ENCODE results near the gene EEF2KMT.
"Not testable (repeated sequence)": the region's sequence is repeated elsewhere in the genome, so short reads cannot be mapped to it uniquely, and the experiment has no call there.

The EEF2KMT gene

GRCh38 chr16:5097470-5098220 lies at the start of gene EEF2KMT:
TSS of gene EEF2KMT (minus strand) at chr16:5097795. CDS start at chr16:5097739, 56 bp downstream.
- peak; percentile 96 for DNase-seq

- DNase-seq = not testable (repeated sequence)
Observed at GRCh38 chr16:5144621-5144956, 47.0 kb upstream of the EEF2KMT start.

GRCh38 chr16:5143761-5144620 lies 46.4 kb upstream of the EEF2KMT start:
- no peak for DNase-seq

GRCh38 chr16:5140151-5140550 lies 42.6 kb upstream of the EEF2KMT start:
- DNase-seq = not testable (repeated sequence)

- not testable (repeated sequence) for DNase-seq
Observed at GRCh38 chr16:5134739-5135452, 37.3 kb upstream of the EEF2KMT start.

GRCh38 chr16:5132915-5133600 lies 35.5 kb upstream of the EEF2KMT start:
- not testable (repeated sequence) for DNase-seq

- DNase-seq = not testable (repeated sequence)
Observed at GRCh38 chr16:5131467-5132004, 33.9 kb upstream of the EEF2KMT start.

- peak; percentile 53 for DNase-seq
Observed at GRCh38 chr16:5117300-5118087, 19.9 kb upstream of the EEF2KMT start.

- DNase-seq = not testable (repeated sequence)
Observed at GRCh38 chr16:5116780-5117295, 19.2 kb upstream of the EEF2KMT start.

GRCh38 chr16:5110933-5111332 lies 13.3 kb upstream of the EEF2KMT start:
- DNase-seq = not testable (repeated sequence)

GRCh38 chr16:5108505-5109158 lies 11.0 kb upstream of the EEF2KMT start:
- no peak for DNase-seq

GRCh38 chr16:5105039-5105438 lies 7.4 kb upstream of the EEF2KMT start:
- not testable (repeated sequence) for DNase-seq

- DNase-seq = peak; percentile 12
Observed at GRCh38 chr16:5103296-5104032, 5.9 kb upstream of the EEF2KMT start.

- DNase-seq = not testable (repeated sequence)
Observed at GRCh38 chr16:5099174-5099573, 1.6 kb upstream of the EEF2KMT start.

GRCh38 chr16:5098221-5099159 lies 895 bp upstream of the EEF2KMT start:
- not testable (repeated sequence) for DNase-seq

GRCh38 chr16:5097061-5097469 lies 530 bp downstream of the EEF2KMT start:
- DNase-seq = not testable (repeated sequence)

- not testable (repeated sequence) for DNase-seq
Observed at GRCh38 chr16:5096437-5097060, 1.0 kb downstream of the EEF2KMT start.

GRCh38 chr16:5095145-5095830 lies 2.3 kb downstream of the EEF2KMT start:
- DNase-seq = not testable (repeated sequence)

All from DMS 273 treated with DMSO at 0.1 percent for 48 hours (cell line).